ENCODE data around the gene DYNC2I2.

GRCh38 chr9:128638580-128638979, 18.1 kb downstream of the DYNC2I2 start:
- TF ChIP-seq POLR2A (IDR thresholded peaks at IDR 0.05; ENCODE audit: low read length) (no peak), GATA1 (IDR thresholded peaks at IDR 0.05; ENCODE audit: low read depth, low read length) (no peak)
